ENCODE data around the gene ZFAND6.
"Not testable (repeated sequence)": the region's sequence is repeated elsewhere in the genome, so short reads cannot be mapped to it uniquely, and the experiment has no call there.

The ZFAND6 gene

GRCh38 chr15:80058851-80059785 lies at the start of gene ZFAND6:
ZFAND6 (plus strand) TSS chr15:80059676; CDS start chr15:80120345, 60,669 bp downstream.
- DNase-seq (ENCODE audit: low read depth) = peak; percentile 92

GRCh38 chr15:80010131-80010673 lies 49.3 kb upstream of the ZFAND6 start:
- DNase-seq (ENCODE audit: low read depth) = no peak

GRCh38 chr15:80011041-80011523 lies 48.4 kb upstream of the ZFAND6 start:
- DNase-seq (ENCODE audit: low read depth) = not testable (repeated sequence)

GRCh38 chr15:80011596-80011995 lies 47.9 kb upstream of the ZFAND6 start:
- DNase-seq (ENCODE audit: low read depth) = no peak

GRCh38 chr15:80012060-80012726 lies 47.3 kb upstream of the ZFAND6 start:
- DNase-seq (ENCODE audit: low read depth) = no peak

- DNase-seq (ENCODE audit: low read depth) = not testable (repeated sequence)
Measured at GRCh38 chr15:80014186-80014585, 45.3 kb upstream of the ZFAND6 start.

GRCh38 chr15:80015156-80015555 lies 44.3 kb upstream of the ZFAND6 start:
- no peak for DNase-seq (ENCODE audit: low read depth)

GRCh38 chr15:80016506-80016905 lies 43.0 kb upstream of the ZFAND6 start:
- DNase-seq (ENCODE audit: low read depth) = not testable (repeated sequence)

- not testable (repeated sequence) for DNase-seq (ENCODE audit: low read depth)
Measured at GRCh38 chr15:80017139-80017538, 42.3 kb upstream of the ZFAND6 start.

GRCh38 chr15:80019168-80019745 lies 40.2 kb upstream of the ZFAND6 start:
- no peak for DNase-seq (ENCODE audit: low read depth)

- DNase-seq (ENCODE audit: low read depth) = not testable (repeated sequence)
Measured at GRCh38 chr15:80020149-80020548, 39.3 kb upstream of the ZFAND6 start.

- no peak for DNase-seq (ENCODE audit: low read depth)
Measured at GRCh38 chr15:80020731-80021130, 38.7 kb upstream of the ZFAND6 start.

- DNase-seq (ENCODE audit: low read depth) = no peak
Measured at GRCh38 chr15:80026310-80026709, 33.2 kb upstream of the ZFAND6 start.

- no peak for DNase-seq (ENCODE audit: low read depth)
Measured at GRCh38 chr15:80026754-80027153, 32.7 kb upstream of the ZFAND6 start.

GRCh38 chr15:80028937-80029336 lies 30.5 kb upstream of the ZFAND6 start:
- DNase-seq (ENCODE audit: low read depth) = no peak

GRCh38 chr15:80031841-80032240 lies 27.6 kb upstream of the ZFAND6 start:
- DNase-seq (ENCODE audit: low read depth) = no peak

- DNase-seq (ENCODE audit: low read depth) = no peak
Measured at GRCh38 chr15:80034629-80035028, 24.8 kb upstream of the ZFAND6 start.

- DNase-seq (ENCODE audit: low read depth) = no peak
Measured at GRCh38 chr15:80036071-80036470, 23.4 kb upstream of the ZFAND6 start.

- no peak for DNase-seq (ENCODE audit: low read depth)
Measured at GRCh38 chr15:80041494-80042253, 17.8 kb upstream of the ZFAND6 start.

GRCh38 chr15:80042568-80042967 lies 16.9 kb upstream of the ZFAND6 start:
- DNase-seq (ENCODE audit: low read depth) = no peak

- DNase-seq (ENCODE audit: low read depth) = not testable (repeated sequence)
Measured at GRCh38 chr15:80045219-80045618, 14.3 kb upstream of the ZFAND6 start.

- no peak for DNase-seq (ENCODE audit: low read depth)
Measured at GRCh38 chr15:80049046-80049445, 10.4 kb upstream of the ZFAND6 start.
